Measurements from ENCODE around the gene LHX3.

Gene LHX3

GRCh38 chr9:136197930-136198604 lies 6.9 kb downstream of the LHX3 start:
- in situ Hi-C loops (cut with HindIII; ENCODE audit: low pct_unique_long_range_greater_than_20kb, low sequenced_read_pairs), result no loop called here
- TF ChIP-seq JUND (IDR thresholded peaks at IDR 0.05; ENCODE audit: low read depth), result no peak
- DNase-seq (ENCODE audit: low read depth in 1 of 2, low spot score in 1 of 2), result no peak

DNA sequence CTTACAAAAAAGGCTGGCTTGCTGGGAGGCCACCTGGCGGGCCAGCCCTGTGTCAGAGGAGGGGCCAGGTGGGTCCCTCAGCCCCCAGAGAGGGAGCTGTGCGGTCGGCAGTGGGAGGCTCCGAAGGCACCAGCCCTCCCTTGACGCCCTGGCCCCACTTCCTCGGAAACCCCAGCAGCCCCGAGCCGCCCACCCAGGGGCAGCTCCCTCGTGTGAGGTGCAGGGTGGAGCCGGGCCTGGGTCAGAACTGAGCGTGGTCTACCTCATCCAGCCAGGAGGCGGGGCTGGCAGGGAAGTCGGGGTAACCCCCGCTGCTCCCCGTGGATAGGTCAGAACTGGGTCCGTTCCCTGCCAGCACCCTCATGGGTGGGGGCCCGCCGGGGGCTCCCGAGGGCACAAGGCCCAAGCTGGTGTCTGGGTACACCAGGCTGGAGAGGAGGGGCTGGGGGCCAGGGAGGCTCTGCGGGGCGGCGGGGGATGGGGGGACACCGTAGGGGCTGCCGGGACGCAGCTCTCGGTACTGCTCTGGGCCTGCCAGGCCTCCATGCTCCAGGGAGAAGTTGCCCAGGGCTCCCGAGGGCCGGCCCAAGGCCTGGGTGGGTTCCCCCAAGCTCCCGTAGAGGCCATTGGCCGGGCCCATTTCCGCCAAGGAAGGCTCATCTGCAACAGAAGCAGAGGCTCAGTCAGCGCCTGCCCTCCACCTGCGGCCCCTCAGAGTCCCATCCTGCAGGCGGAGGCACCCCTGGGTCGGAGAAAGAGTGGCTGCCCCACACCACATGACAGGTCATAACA lies 7.6 kb downstream of the LHX3 start:
- DNase-seq (ENCODE audit: low read depth in 1 of 2, low spot score in 1 of 2), result no peak
- in situ Hi-C loops (cut with HindIII; ENCODE audit: low pct_unique_long_range_greater_than_20kb, low sequenced_read_pairs), result no loop called here
- no peak for TF ChIP-seq JUND (IDR thresholded peaks at IDR 0.05; ENCODE audit: low read depth)

DNA sequence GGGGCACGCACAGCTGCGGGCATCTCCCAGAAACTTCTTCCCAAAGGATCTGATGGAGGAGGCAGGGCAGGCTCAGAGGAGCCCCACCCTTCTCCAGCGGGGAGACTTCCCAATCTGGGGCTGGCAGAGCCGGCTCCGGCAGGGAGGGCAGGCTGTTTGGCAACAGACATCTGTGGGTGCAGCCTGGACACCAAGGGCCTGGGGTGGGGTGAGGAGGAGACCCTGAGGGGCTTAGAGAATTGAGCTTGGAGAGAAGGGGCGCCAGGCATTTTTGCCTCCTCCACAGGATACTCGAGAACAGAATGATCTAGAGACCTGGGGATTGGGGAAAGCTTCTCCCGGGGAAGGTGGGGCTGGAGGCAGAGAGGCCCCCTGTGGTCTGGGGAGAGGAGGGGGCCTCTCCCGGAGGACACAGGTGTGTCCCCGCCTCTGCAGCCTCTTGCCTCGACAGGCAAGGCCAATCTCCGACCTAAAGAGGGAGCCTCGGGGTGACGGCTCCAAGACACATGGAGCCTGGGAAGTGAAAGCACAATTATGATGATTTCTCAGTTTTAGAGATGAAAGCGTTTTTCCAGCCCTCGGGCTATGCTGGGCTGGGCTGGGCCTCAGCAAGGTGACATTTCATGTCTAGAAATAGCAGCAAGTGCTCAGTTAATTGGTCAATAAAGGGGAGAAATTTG lies 8.4 kb downstream of the LHX3 start:
- DNase-seq (ENCODE audit: low read depth in 1 of 2, low spot score in 1 of 2), result no peak
- in situ Hi-C loops (cut with HindIII; ENCODE audit: low pct_unique_long_range_greater_than_20kb, low sequenced_read_pairs), result no loop called here
- no peak for TF ChIP-seq JUND (IDR thresholded peaks at IDR 0.05; ENCODE audit: low read depth)

DNA sequence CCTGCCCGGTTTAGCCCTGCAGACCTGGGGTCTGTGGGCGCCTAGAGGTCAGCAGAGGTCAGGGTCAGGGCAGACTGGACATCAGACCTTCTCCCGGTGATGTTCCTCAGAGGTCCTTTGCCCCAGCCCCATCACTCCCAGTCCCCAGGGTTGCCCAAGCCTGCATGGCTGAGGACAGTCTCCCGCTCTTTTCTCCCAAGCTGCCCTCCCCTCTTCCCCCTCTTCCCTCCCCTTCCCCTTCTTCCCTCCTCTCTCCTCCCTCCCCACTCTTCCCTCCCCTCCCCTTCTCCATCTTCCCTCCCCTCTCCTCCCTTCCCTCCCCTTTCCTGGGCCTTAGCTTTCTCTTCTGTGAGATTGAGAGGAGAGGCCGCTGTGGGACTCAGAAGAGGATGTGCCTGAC lies 10.4 kb downstream of the LHX3 start:
- in situ Hi-C loops (cut with HindIII; ENCODE audit: low pct_unique_long_range_greater_than_20kb, low sequenced_read_pairs), result no loop called here
- no peak for TF ChIP-seq JUND (IDR thresholded peaks at IDR 0.05; ENCODE audit: low read depth)
- DNase-seq (ENCODE audit: low read depth in 1 of 2, low spot score in 1 of 2), result no peak

DNA sequence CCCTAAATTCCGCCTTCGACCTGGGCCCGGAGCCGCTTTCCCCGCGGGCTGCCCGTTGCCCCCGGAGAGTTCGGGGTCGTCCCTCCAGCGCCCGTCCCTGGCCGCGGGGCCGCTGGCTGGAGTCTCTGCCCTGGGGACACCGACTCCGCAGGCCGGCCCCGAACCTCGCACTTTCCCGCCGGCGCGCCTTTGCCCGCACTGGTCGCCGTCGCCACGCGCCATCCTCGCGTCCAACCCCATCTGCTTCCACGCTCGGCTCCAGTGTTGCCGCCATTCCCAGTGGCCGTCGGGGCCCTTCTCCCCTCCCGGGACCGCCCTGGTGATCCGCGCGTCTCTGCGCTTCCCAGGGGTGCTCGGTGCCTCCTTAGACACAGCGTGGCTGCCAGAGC lies 11.0 kb downstream of the LHX3 start:
- no peak for TF ChIP-seq JUND (IDR thresholded peaks at IDR 0.05; ENCODE audit: low read depth)
- in situ Hi-C loops (cut with HindIII; ENCODE audit: low pct_unique_long_range_greater_than_20kb, low sequenced_read_pairs), result no loop called here
- DNase-seq (ENCODE audit: low read depth in 1 of 2, low spot score in 1 of 2), result no peak

GRCh38 chr9:136193127-136193890 lies 11.6 kb downstream of the LHX3 start:
- in situ Hi-C loops (cut with HindIII; ENCODE audit: low pct_unique_long_range_greater_than_20kb, low sequenced_read_pairs), result no loop called here
- no peak for DNase-seq (ENCODE audit: low read depth in 1 of 2, low spot score in 1 of 2)
- TF ChIP-seq JUND (IDR thresholded peaks at IDR 0.05; ENCODE audit: low read depth), result no peak

DNA sequence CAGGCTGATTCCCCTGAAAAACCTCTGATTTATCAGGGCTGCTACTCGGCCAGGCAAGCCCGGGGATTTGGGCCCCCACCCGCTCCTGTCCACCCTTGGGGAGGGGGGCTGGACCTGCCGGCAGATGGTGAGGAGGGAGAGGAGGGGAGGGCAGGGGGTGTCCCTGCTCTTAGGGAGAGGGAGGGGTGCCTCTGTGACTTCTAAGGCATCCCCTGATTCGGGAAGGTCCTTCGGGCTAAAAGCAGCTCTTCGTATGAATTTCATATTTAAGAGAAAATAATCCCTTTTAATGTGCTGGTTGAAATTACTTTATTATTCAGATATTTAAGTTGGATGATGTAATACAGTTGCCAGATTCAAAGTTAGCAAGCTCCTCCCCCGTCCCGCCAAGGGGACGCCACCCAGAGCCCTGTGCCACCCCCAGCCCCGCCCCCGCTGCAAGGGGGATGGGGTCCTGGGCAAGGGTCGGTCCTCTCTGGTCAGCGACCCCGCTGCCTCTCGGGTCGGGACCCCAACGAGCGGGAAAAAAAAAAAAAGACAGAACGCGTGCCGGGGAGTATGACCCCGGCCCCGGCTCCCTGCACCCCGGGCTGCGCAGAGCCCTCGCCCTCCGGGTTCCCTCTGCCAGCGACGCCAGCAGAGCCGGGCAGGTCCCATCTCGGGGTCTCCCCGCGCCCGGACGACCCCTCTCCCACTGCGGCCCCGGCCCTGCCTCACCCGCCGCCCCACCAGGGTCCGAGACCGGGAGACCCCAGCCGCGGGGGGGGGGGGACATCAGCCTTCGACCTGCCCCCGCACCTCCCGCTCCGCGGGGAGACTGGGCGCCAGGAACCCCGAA lies 12.4 kb downstream of the LHX3 start:
- TF ChIP-seq JUND (IDR thresholded peaks at IDR 0.05; ENCODE audit: low read depth), result no peak
- in situ Hi-C loops (cut with HindIII; ENCODE audit: low pct_unique_long_range_greater_than_20kb, low sequenced_read_pairs), result no loop called here
- no peak for DNase-seq (ENCODE audit: low read depth in 1 of 2, low spot score in 1 of 2)

DNA sequence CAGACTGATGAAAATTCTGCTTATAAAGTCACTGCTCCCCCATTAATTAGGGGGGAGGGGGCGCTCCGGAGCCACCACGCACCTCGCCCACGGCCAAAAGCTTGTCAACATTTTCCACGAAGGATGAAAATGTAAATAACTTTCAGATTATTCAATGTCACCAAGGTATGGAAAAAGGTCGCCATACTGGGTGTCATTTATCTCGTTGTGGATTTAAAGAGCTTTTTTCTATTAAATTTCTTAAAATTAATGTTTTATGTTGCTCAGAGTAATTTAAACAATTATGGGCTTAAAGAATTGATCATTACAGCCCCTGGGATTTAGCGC lies 13.0 kb downstream of the LHX3 start:
- in situ Hi-C loops (cut with HindIII; ENCODE audit: low pct_unique_long_range_greater_than_20kb, low sequenced_read_pairs), result no loop called here
- no peak for TF ChIP-seq JUND (IDR thresholded peaks at IDR 0.05; ENCODE audit: low read depth)
- no peak for DNase-seq (ENCODE audit: low read depth in 1 of 2, low spot score in 1 of 2)

DNA sequence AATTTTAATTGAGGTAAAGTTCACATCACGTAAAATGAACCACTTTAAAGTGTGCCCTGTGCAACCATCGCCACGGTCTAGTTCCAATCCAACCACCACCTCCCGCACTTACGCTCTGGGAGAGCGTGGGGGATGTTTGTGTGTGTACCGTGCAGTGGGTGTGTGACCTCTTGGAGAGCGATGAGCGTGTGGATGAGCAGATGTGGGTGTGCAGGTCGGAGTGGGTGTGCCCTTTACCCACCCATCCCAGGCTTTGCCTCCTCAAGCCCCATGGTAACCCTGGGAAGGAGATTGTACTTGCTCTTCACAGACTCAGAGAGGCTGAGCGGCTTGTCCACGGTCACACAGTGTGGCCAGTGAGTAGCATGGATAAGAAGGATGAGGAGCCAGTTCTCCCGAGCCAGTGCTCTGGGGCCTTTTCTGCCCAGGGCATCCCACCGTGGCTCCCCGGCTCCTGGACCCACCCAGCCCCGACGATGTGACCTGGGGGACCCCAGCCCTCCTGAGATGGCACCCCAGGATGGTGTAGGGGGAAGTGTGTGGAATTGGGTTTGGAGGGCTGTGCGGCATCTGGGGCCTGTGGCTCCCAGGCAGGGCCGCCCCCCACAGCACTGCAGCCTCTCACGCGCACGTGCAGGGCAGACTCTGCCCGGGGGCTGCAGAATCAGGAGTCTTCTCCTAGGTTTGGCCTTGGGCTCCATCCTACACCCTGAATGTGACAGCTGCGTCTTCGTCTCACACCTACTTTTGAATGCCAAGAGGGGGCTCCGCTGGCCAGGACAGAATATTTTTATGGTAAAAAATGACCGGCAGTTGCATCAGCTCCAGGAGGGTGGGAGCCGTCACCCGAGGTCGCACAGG lies 13.6 kb downstream of the LHX3 start:
- TF ChIP-seq JUND (IDR thresholded peaks at IDR 0.05; ENCODE audit: low read depth), result no peak
- in situ Hi-C loops (cut with HindIII; ENCODE audit: low pct_unique_long_range_greater_than_20kb, low sequenced_read_pairs), result no loop called here
- no peak for DNase-seq (ENCODE audit: low read depth in 1 of 2, low spot score in 1 of 2)

GRCh38 chr9:136190656-136191055 lies 14.3 kb downstream of the LHX3 start:
- no peak for TF ChIP-seq JUND (IDR thresholded peaks at IDR 0.05; ENCODE audit: low read depth)
- DNase-seq (ENCODE audit: low read depth in 1 of 2, low spot score in 1 of 2), result no peak
- in situ Hi-C loops (cut with HindIII; ENCODE audit: low pct_unique_long_range_greater_than_20kb, low sequenced_read_pairs), result no loop called here

GRCh38 chr9:136190237-136190601 lies 14.7 kb downstream of the LHX3 start:
- in situ Hi-C loops (cut with HindIII; ENCODE audit: low pct_unique_long_range_greater_than_20kb, low sequenced_read_pairs), result no loop called here
- no peak for TF ChIP-seq JUND (IDR thresholded peaks at IDR 0.05; ENCODE audit: low read depth)
- DNase-seq (ENCODE audit: low read depth in 1 of 2, low spot score in 1 of 2), result no peak

Measured in T47D (cell line).